ENCODE data around the gene HOXC4.

HOXC4 gene

DNA sequence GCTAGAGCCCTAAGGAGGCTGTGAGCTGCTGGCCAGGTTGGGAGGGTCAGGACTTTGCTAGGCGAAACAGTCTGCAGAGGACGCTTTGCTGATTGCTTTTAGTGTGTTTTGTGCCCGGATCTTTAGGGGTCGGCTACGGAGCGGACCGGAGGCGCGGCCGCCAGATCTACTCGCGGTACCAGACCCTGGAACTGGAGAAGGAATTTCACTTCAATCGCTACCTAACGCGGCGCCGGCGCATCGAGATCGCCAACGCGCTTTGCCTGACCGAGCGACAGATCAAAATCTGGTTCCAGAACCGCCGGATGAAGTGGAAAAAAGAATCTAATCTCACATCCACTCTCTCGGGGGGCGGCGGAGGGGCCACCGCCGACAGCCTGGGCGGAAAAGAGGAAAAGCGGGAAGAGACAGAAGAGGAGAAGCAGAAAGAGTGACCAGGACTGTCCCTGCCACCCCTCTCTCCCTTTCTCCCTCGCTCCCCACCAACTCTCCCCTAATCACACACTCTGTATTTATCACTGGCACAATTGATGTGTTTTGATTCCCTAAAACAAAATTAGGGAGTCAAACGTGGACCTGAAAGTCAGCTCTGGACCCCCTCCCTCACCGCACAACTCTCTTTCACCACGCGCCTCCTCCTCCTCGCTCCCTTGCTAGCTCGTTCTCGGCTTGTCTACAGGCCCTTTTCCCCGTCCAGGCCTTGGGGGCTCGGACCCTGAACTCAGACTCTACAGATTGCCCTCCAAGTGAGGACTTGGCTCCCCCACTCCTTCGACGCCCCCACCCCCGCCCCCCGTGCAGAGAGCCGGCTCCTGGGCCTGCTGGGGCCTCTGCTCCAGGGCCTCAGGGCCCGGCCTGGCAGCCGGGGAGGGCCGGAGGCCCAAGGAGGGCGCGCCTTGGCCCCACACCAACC lies 23.9 kb upstream of the HOXC4 start:
- DNase-seq, result no peak

- DNase-seq, result no peak
Measured at GRCh38 chr12:54030442-54030801, 23.2 kb upstream of the HOXC4 start.

DNA sequence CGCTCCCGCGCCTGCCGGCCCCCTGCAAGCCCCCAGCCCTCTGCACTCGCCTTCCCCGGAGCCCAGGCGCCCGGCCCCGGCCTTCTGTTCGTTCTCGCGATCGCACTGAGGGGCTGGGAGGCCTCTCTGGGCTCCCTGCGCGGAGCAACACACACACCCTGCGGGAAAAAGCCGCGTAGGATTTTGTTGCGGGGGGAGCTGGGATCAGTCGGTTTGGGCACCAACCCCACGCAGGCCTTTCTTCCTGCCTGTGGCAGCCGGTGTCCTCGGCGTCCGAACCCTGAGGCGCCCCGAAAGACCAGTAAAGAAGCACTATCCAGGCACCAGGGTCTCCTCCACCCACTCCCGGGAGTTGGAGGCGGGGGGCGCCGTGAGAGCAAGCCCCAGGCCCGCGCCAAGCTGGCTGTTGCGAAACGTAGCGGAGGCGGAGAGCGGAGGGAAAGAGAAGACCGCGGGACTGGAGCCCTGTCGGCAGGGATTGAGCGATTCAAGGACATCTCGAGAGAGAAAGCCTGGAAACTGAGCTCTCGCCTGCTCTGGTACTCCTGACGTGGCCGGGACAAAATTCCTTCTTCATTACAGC lies 22.7 kb upstream of the HOXC4 start:
- no peak for DNase-seq

DNA sequence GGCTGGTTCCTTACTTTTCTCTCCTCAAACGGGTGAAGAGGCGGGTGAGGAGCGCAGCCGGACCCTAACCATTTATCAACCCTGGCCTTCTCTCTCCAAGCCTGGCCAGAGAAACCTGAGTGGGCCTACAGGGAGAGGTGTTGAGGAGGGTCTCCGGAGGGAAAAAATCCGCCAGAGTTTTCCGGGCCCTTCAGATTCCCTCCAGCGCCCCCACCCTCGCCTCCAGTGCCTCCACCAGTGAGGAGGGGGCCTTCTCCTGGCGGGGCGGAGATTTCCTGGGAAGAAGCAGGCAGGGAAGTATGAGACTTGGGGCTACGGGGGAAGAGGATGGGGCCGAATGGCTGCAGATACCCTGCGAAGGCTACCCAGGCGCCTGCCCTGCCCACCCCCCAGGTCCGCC lies 22.2 kb upstream of the HOXC4 start:
- no peak for DNase-seq

- DNase-seq, result no peak
Measured at GRCh38 chr12:54032086-54032619, 21.5 kb upstream of the HOXC4 start.

- peak; percentile 50 for DNase-seq
Measured at GRCh38 chr12:54032627-54033100, 21.0 kb upstream of the HOXC4 start, which contains the start of gene HOXC5. HOXC5 (plus strand) TSS chr12:54033050; CDS start chr12:54033123, 73 bp downstream.

- DNase-seq, result no peak
Measured at GRCh38 chr12:54033106-54033979, 20.3 kb upstream of the HOXC4 start.

- DNase-seq, result no peak
Measured at GRCh38 chr12:54033980-54034784, 19.5 kb upstream of the HOXC4 start.

GRCh38 chr12:54034785-54035310 lies 18.8 kb upstream of the HOXC4 start:
- DNase-seq, result no peak

DNA sequence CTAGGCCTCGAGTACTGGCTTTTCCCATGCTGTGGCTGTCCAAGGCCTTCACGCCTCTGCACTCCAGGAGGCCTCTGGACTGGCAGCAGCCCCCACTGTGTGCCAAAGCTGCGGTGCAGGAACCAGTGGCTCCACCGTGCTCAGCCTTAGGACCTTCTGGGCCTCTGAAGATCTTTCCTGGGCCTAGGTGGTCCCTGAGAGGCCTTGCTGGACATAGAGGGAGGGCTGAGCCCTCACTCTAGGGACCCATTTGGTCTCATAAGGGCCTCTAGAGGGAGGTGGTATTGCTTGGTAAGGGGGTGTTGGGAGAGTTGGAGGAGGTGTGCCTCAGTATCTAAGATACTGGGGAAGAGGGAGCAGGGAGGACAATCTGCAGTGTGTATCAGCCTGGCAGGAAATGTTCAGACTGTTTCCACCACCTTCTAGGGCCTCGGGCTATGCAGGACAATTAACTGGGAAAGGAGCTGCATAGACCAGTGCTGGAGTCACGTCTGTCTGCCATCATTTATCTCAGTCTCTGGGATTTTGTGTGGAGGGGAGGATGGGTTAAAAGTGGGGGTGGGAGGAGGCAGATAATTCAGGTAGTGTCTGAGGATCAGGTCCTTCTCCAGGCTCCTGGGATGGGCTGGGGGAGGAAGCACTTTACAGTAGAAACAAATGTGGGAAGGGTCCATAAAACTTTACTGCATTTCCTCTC lies 17.9 kb upstream of the HOXC4 start:
- DNase-seq, result no peak

DNA sequence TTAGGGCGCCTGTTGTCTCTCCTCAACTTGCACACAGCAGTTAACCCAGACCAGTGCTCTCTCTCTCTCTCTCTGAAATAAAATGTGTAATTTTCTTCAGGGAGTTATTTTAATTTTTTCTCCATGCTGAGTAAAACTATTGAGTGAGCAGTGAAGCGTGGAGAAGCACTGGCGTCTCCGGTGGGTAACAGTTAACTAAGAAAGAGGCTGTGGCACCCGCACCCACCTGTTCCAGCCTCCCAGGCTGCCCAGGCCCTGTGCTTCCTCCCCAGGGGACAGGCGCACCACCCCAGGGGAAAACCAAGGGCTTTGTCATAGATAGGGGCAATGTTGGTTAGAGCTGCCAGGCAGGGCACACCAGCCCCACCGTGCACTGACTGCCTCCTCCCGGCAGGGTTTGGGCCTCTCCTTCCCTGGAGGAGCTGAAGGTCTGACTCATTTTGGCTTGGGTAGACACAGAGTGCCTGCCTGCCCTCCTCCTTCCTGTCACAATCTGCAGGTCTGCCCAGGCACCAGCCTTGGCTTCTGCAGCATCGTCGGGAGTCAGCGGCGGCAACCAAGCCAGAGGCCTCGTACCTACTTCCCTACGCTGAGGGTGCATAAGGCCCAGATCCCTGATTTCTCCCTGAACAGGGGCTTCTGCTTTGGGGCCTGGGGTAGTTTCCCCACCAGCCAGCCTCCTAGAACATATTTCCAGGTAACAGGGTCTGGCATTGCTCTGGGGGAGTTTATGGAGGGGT lies 16.8 kb upstream of the HOXC4 start:
- DNase-seq, result no peak

DNA sequence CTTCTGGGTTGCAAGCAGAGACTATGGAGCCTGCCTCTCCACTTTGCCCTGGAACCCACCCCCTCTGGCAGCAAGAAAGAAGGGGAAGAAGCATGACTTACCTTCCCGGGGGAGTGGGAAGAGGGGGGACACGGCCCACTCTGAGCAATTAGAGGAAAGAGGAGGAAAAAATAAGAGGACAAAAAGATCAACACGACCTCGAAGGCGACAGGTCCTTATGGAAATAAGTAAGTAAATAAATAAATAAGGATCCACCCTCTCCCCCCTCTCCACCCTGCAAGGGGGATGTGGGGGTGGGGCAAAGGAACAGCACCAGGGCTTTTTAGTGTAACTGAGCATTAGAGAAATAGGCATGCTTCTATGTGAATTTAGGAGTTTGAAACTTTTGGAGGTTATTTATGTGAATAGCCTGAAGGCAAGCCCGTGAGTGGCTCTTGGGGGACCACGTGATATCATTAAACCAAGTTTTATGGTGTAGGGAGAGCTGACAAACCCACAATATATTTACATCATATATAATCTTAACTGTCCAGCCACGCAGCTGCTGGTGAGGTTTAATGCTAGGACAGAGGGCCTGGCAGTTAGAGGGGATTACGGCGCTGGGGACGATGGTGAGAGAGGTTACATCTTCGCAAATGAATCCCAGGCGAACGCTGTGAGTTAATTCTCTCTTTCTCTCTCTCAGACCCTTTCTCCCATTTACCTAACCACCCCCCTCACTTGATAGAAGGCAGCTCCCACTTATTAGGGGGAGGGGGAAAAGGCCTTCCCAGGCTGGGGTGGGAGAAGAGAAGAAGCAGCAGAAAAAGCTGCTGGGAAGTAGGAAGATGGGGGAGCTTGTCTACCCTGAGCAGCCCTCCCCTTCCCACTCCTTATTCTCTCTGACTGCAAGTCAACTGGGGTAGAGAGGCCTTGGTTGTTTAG lies 16.0 kb upstream of the HOXC4 start:
- DNase-seq, result no peak

- DNase-seq, result no peak
Measured at GRCh38 chr12:54038284-54038870, 15.3 kb upstream of the HOXC4 start.

DNA sequence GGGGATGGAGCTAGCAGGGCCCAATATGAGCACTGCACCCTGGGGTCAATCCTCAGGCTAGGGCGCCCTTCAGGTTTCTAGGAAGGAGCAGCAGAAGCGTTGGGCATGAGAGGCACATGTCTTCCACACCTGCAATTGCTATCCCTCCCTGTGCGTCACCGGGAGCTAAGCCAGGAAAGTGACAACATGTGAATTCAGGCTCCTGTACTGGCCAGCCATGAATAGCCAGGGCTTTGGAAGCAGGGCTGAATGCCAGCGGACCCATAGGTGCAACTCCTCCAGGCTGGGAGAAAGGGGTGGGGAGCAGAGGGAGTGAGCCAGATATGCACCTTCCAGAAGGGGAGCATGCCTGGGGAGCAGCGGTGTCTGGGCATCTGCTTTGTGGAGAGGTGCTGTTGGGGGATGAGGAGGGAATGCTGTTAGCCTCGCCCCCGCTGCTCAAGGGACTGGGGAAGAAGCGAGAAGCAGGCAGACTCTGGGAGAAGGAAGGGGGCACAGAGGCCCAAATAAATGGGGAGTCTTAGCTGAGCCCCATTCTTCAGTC lies 14.7 kb upstream of the HOXC4 start:
- DNase-seq, result no peak

DNA sequence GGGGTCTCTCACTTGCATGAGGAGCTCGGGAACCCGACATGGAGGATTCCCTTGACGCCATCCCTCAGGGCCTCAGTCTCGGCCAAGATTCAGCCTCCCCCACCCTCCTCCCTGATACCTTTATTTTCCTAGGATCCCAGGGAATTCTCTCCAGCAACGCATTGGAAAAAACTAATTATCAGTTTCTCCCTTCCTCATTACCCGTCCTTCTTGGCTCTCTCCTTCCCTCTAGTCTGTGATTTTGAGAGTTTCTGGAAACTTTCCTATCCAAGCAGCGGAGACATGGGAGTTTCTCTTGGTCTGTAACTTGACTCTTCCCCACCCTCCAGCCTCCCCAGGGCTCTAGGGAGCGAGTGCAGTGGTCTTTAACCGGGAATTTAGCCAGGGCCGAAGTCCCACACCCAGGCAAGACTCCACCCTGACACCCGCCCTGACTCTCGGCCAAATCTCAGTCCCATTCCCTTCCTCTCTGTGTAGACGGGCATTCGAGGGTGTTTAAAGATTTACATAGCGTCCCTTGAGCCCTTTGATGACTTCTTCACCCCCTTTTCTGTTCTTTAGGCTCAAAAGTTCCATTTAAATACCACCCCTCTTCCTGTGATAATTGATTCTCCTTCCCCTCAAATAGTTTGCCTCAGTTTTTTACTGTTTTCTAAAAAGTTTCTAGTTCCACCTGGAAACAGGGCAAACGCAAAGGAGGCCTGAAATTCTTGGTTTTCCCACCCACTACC lies 14.1 kb upstream of the HOXC4 start:
- no peak for DNase-seq

DNA sequence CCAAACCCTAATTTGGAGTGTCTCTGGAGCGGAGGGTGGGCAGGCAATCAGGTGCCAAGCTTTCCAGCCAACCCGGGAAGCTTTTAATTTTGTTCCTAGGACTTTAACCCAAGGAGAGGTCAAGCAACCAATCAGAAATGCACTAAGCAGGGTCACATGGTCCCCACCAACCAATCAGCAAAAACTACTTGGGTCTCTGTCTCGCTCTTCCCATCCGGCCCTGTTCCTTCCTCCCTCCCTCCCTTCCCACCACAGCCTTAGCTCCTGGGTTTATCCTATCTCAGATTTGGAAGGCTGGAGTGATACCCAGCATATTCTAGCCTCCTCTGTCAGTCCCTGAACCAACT lies 13.5 kb upstream of the HOXC4 start:
- DNase-seq, result no peak

- DNase-seq, result no peak
Measured at GRCh38 chr12:54040648-54041047, 13.0 kb upstream of the HOXC4 start.

DNA sequence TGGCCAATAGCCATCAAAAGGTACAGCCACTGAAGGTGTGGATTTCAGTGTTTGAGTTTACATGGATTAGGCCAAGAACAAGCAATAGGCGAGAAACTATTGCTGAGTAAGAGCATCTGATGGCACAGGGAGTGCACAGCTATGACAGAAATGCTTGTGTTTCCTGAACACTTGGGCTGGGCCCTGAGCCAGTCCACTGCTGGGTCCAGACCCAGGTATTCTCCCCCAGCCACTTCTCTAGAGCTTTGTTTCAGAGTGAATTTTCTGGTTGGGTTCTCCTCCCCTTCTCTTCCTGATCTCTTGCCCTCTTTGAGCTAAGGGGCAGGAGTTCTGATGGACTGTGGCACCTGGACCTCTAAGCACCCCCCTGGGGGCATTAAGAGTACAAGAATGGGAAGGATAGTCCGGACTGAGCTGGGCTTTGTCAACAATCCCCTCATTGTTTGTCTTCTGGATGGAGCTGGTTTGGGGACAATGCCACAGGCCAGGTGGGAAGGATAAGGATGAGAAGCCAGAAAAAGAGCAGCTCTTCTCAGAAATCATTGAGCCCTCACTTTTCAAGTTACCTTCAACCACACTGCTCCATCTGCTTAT lies 12.4 kb upstream of the HOXC4 start:
- no peak for DNase-seq
